HCT116 (cell line): Measurements from ENCODE around the gene FKBP15. TPM values are rescaled to one million over a fixed set of nuclear protein-coding genes. Genes with fewer than 3 reads are reported as not detected.

Experiments used
- ATAC-seq: fragments of 200-7000 bp; cut with Tn5 transposase; 2 replicates; pipeline ENCODE4 v1.9.1; 2020; ENCODE audit warnings: mild to moderate bottlenecking, moderate library complexity
- BruUV-seq: library from RNA; stranded (reverse); fragments of 400-500 nt; replicated peaks from 2 replicates; lab custom pipeline; 2021; lab: Mats Ljungman, UMichigan
- CTCF ChIA-PET: fragments of 300-600 bp; sonication (Branson Sonifier 250); formaldehyde crosslinking; loops from one replicate; lab custom pipeline; 2021; ENCODE audit warnings: antibody characterized with exemption; lab: Charles Lee
- POLR2A ChIA-PET: fragments of 300-600, 350-600 bp; sonication (Branson Sonifier 250); formaldehyde crosslinking; loops from one replicate; lab custom pipeline; 2021; ENCODE audit warnings: antibody characterized with exemption; lab: Charles Lee
- RAD21 ChIA-PET, 2 experiments: fragments of 300-600 bp; sonication (Branson Sonifier 250); formaldehyde crosslinking; loops; one replicate each; lab custom pipeline; 2023; ENCODE audit warnings: low total read pairs in 2 of 2; ENCODE audit not compliant: uncharacterized antibody in 2 of 2, unreplicated experiment in 2 of 2, low non-redundant PET in 1 of 2; lab: Charles Lee
- DNase-seq: peaks from one replicate; pipeline ENCODE4 v3.0.0-alpha.2; 2010; ENCODE audit warnings: low read depth, low spot score
- H2AFZ ChIP-seq: fragments of 200-600 bp; shearing (Covaris generic), sonication (generic); 2 replicates; pipeline ENCODE4 v1.6.1; 2017; ENCODE audit warnings: low read depth, mixed run types, mixed read lengths, antibody characterized with exemption, low read length; ENCODE audit not compliant: poor library complexity, severe bottlenecking
- H3K27ac ChIP-seq: 2 replicates; pipeline ENCODE4 v1.5.1; 2012; ENCODE audit warnings: low read depth, low read length
- H3K27me3 ChIP-seq: fragments of 200-600 bp; sonication (generic); 2 replicates; pipeline ENCODE4 v1.6.1; 2016; ENCODE audit warnings: mixed run types, low read length, mixed read lengths; ENCODE audit not compliant: insufficient read depth
- H3K36me3 ChIP-seq, 2 experiments: fragments of 200-500 bp in 1 of 2; fragments of 200-600 bp in 1 of 2; sonication (Bioruptor generic) in 1 of 2; sonication (generic) in 1 of 2; 2 replicates each; pipeline versions ENCODE4 v1.5.1 to v1.6.1; 2014 to 2016; ENCODE audit warnings: low read length in 2 of 2, inconsistent platforms in 1 of 2, mixed read lengths in 1 of 2, mixed run types in 1 of 2; ENCODE audit not compliant: insufficient read depth in 2 of 2, control insufficient read depth in 1 of 2
- H3K4me1 ChIP-seq, 2 experiments: fragments of 200-600 bp in 1 of 2; sonication (generic) in 1 of 2; 2 replicates each; pipeline versions ENCODE4 v1.5.1 to v1.6.1; 2012 to 2017; ENCODE audit warnings: low read length in 2 of 2, inconsistent platforms in 1 of 2, mild to moderate bottlenecking in 1 of 2, mixed read lengths in 1 of 2, mixed run types in 1 of 2, moderate library complexity in 1 of 2; ENCODE audit not compliant: insufficient read depth in 2 of 2, control insufficient read depth in 1 of 2
- H3K4me2 ChIP-seq: fragments of 200-600 bp; sonication (generic); 2 replicates; pipeline ENCODE4 v1.6.1; 2017; ENCODE audit warnings: mixed run types, low read length, mixed read lengths
- H3K4me3 ChIP-seq, 2 experiments: fragments of 200-600 bp in 1 of 2; sonication (generic) in 1 of 2; replicated peaks in 1 of 2; 2 replicates each; pipeline ENCODE4 v1.5.1; 2011 to 2016; ENCODE audit warnings: low read length in 2 of 2, control low read depth in 1 of 2, low read depth in 1 of 2, mild to moderate bottlenecking in 1 of 2, mixed read lengths in 1 of 2, mixed run types in 1 of 2
- H3K79me2 ChIP-seq: fragments of 200-600 bp; sonication (generic); 2 replicates; pipeline ENCODE4 v1.6.1; 2017; ENCODE audit warnings: mild to moderate bottlenecking, mixed run types, low read length, moderate library complexity, mixed read lengths; ENCODE audit not compliant: insufficient read depth
- H3K9ac ChIP-seq: fragments of 200-600 bp; sonication (generic); 2 replicates; pipeline ENCODE4 v1.6.1; 2016; ENCODE audit warnings: low read length, mixed read lengths
- H3K9me2 ChIP-seq: fragments of 200-600 bp; sonication (generic), shearing (Covaris generic); 2 replicates; pipeline ENCODE4 v1.6.1; 2017; ENCODE audit warnings: mixed run types, mild to moderate bottlenecking, moderate library complexity; ENCODE audit not compliant: insufficient read depth
- H3K9me3 ChIP-seq, 2 experiments: fragments of 200-500 bp in 1 of 2; fragments of 200-600 bp in 1 of 2; sonication (Bioruptor generic) in 1 of 2; sonication (generic) in 1 of 2; 2 replicates each; pipeline ENCODE4 v1.6.1; 2014 to 2017; ENCODE audit warnings: low read length in 2 of 2, mixed read lengths in 2 of 2, inconsistent platforms in 1 of 2, low read depth in 1 of 2, mild to moderate bottlenecking in 1 of 2, mixed run types in 1 of 2, moderate library complexity in 1 of 2; ENCODE audit not compliant: control insufficient read depth in 1 of 2, insufficient read depth in 1 of 2
- H4K20me1 ChIP-seq: fragments of 200-600 bp; sonication (generic), shearing (Covaris generic); 2 replicates; pipeline ENCODE4 v1.6.1; 2017; ENCODE audit warnings: mixed run types, mild to moderate bottlenecking, moderate library complexity; ENCODE audit not compliant: insufficient read depth
- ATF3 ChIP-seq: IDR thresholded peaks from 2 replicates; pipeline ENCODE4 v1.6.1; 2012
- CBX3 ChIP-seq: IDR thresholded peaks from 2 replicates; pipeline ENCODE4 v1.6.1; 2012; ENCODE audit warnings: low read depth
- CTCF ChIP-seq, 3 experiments: fragments of 200-600 bp in 1 of 3; sonication (generic) in 1 of 3; IDR thresholded peaks in 2 of 3; conservative IDR thresholded peaks in 1 of 3; 2 replicates each; pipeline ENCODE4 v1.5.1; 2012 to 2017; ENCODE audit warnings: low read depth in 2 of 3, low read length in 2 of 3, antibody characterized with exemption in 1 of 3, borderline replicate concordance in 1 of 3, control low read depth in 1 of 3, mild to moderate bottlenecking in 1 of 3, mixed read lengths in 1 of 3, mixed run types in 1 of 3, moderate library complexity in 1 of 3; ENCODE audit not compliant: insufficient read depth in 1 of 3
- EGR1 ChIP-seq: IDR thresholded peaks from 2 replicates; pipeline ENCODE4 v1.6.1; 2012; ENCODE audit warnings: low read depth
- EZH2 ChIP-seq: fragments of 200-600 bp; sonication (generic); IDR thresholded peaks from 2 replicates; pipeline ENCODE4 v1.6.1; 2017; ENCODE audit warnings: antibody characterized with exemption, mixed run types
- EZH2phosphoT487 ChIP-seq: fragments of 200-600 bp; IDR thresholded peaks from 2 replicates; pipeline ENCODE4 v1.6.1; 2018; ENCODE audit warnings: antibody characterized with exemption, borderline replicate concordance
- JUND ChIP-seq: IDR thresholded peaks from 2 replicates; pipeline ENCODE4 v1.6.1; 2012
- POLR2AphosphoS5 ChIP-seq: IDR thresholded peaks from 2 replicates; pipeline ENCODE4 v1.6.1; 2011; ENCODE audit warnings: mild to moderate bottlenecking, low read depth, low read length, moderate library complexity
- SIN3A ChIP-seq: IDR thresholded peaks from 2 replicates; pipeline ENCODE4 v1.6.1; 2012; ENCODE audit warnings: low read depth
- SP1 ChIP-seq: IDR thresholded peaks from 2 replicates; pipeline ENCODE4 v1.6.1; 2012; ENCODE audit warnings: low read depth
- SRF ChIP-seq: IDR thresholded peaks from 2 replicates; pipeline ENCODE4 v1.6.1; 2012; ENCODE audit warnings: low read depth
- TCF7L2 ChIP-seq: IDR thresholded peaks from 2 replicates; pipeline ENCODE4 v1.7.0; 2011; ENCODE audit warnings: borderline replicate concordance, inconsistent platforms; ENCODE audit not compliant: insufficient read depth, insufficient read length; ENCODE audit errors: extremely low read depth
- YY1 ChIP-seq: IDR thresholded peaks from 2 replicates; pipeline ENCODE4 v1.6.1; 2011; ENCODE audit warnings: low read length, low read depth, moderate library complexity, mild to moderate bottlenecking; ENCODE audit not compliant: insufficient replicate concordance; ENCODE audit errors: extremely low read depth
- ZFX ChIP-seq: fragments of 450-650 bp; IDR thresholded peaks from 2 replicates; pipeline ENCODE4 v1.6.1; 2017
- ZNF274 ChIP-seq: fragments of 200-500 bp; sonication (Bioruptor generic); IDR thresholded peaks from 2 replicates; pipeline ENCODE4 v1.6.1; 2014; ENCODE audit warnings: mild to moderate bottlenecking, low read depth, low read length, inconsistent platforms
- intact Hi-C: fragments of 100-400 bp; cut with micrococcal nuclease; formaldehyde crosslinking; loops from 2 replicates; pipeline ENCODE4 v1.10.0; 2022
- total RNA-seq: library from RNA; stranded (reverse); gene quantifications from one replicate; pipeline ENCODE4 v1.2.1, GENCODE V29; 2021; ENCODE audit not compliant: unreplicated experiment
- TF ChIP-seq, protein P1 (sequence below): IDR thresholded peaks from 2 replicates; pipeline ENCODE4 v1.6.1; 2012
- TF ChIP-seq, protein P2 (sequence below): IDR thresholded peaks from 2 replicates; pipeline ENCODE4 v1.6.1; 2012; ENCODE audit warnings: low read depth

The FKBP15 gene
- total RNA-seq, 1 experiment from 2014 or later = 13.8 TPM

DNA sequence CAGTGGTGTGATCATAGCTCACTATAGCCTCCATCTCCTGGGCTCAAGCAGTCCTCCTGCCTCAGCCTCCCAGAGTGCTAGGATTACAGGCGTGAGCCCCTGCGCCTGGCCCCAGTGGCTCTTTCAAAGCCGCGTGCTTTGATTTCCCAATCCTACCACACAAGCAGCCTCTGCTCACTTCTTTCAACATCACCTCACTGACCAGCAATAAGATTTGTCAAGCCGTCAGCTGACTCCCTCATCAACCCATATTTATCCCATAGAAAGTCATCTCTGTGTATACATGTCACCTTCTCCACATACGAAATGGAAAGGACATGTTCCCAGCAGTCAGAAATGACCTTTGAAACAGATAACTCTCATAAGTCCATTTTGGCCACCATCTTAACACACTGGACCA lies 44.3 kb downstream of the FKBP15 start:
- intact Hi-C loops = no loop called here
- H3K4me2 ChIP-seq = no peak overlapping the region
- TF ChIP-seq SP1 (no peak), JUND (no peak), TCF7L2 (no peak)
- H3K36me3 ChIP-seq = peaks cover 27 to 34% of the 10 kb centered on the region in 2 experiments
- no peak overlapping the region for H3K4me3 ChIP-seq
- H3K4me1 ChIP-seq = no peaks in the 10 kb centered on the region
- no peak for ATAC-seq
- H3K79me2 ChIP-seq = no peaks in the 10 kb centered on the region
- H3K27me3 ChIP-seq = no peaks in the 10 kb centered on the region
- ChIA-PET CTCF (no interaction called here), RAD21 (no interaction called here), POLR2A (no interaction called here)
- H4K20me1 ChIP-seq = no peaks in the 10 kb centered on the region
- H3K9me2 ChIP-seq = no peaks in the 10 kb centered on the region
- no TSS peak for BruUV-seq
- H3K9me3 ChIP-seq = no peaks in the 10 kb centered on the region
- H2AFZ ChIP-seq = no peak overlapping the region
- H3K9ac ChIP-seq = no peak overlapping the region
- no peak overlapping the region for H3K27ac ChIP-seq
- DNase-seq = no peak

- BruUV-seq = no TSS peak
- no peak overlapping the region for H3K9ac ChIP-seq
- RAD21 ChIA-PET = no interaction called here
- peaks cover 38 to 44% of the 10 kb centered on the region in 2 experiments for H3K36me3 ChIP-seq
- no peaks in the 10 kb centered on the region for H3K4me1 ChIP-seq
- CTCF ChIA-PET = no interaction called here
- H3K27ac ChIP-seq = no peak overlapping the region
- POLR2A ChIA-PET = no interaction called here
- no peaks in the 10 kb centered on the region for H3K9me3 ChIP-seq
- no peak overlapping the region for H3K4me2 ChIP-seq
- H2AFZ ChIP-seq = no peak overlapping the region
- no peaks in the 10 kb centered on the region for H3K9me2 ChIP-seq
- ATAC-seq (no peak), DNase-seq (no peak)
- H3K27me3 ChIP-seq = no peaks in the 10 kb centered on the region
- no peaks in the 10 kb centered on the region for H3K79me2 ChIP-seq
- H4K20me1 ChIP-seq = no peaks in the 10 kb centered on the region
- H3K4me3 ChIP-seq = no peak overlapping the region
- intact Hi-C loops = no loop called here
- no peak for TF ChIP-seq ZNF274
- no peak for TF ChIP-seq POLR2AphosphoS5
- no peak for TF ChIP-seq CBX3
- TF ChIP-seq YY1 = no peak
- TF ChIP-seq ZFX = no peak
- TF ChIP-seq, protein P1, sequence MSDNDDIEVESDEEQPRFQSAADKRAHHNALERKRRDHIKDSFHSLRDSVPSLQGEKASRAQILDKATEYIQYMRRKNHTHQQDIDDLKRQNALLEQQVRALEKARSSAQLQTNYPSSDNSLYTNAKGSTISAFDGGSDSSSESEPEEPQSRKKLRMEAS = no peak
- TF ChIP-seq SP1 = no peak
- no peak for TF ChIP-seq ATF3
- TF ChIP-seq EGR1 = no peak
- TF ChIP-seq SRF = no peak
- no peak for TF ChIP-seq JUND
- TF ChIP-seq EZH2 = no peak
- no peak for TF ChIP-seq EZH2phosphoT487
- no peak for TF ChIP-seq SIN3A
- TF ChIP-seq, protein P2, sequence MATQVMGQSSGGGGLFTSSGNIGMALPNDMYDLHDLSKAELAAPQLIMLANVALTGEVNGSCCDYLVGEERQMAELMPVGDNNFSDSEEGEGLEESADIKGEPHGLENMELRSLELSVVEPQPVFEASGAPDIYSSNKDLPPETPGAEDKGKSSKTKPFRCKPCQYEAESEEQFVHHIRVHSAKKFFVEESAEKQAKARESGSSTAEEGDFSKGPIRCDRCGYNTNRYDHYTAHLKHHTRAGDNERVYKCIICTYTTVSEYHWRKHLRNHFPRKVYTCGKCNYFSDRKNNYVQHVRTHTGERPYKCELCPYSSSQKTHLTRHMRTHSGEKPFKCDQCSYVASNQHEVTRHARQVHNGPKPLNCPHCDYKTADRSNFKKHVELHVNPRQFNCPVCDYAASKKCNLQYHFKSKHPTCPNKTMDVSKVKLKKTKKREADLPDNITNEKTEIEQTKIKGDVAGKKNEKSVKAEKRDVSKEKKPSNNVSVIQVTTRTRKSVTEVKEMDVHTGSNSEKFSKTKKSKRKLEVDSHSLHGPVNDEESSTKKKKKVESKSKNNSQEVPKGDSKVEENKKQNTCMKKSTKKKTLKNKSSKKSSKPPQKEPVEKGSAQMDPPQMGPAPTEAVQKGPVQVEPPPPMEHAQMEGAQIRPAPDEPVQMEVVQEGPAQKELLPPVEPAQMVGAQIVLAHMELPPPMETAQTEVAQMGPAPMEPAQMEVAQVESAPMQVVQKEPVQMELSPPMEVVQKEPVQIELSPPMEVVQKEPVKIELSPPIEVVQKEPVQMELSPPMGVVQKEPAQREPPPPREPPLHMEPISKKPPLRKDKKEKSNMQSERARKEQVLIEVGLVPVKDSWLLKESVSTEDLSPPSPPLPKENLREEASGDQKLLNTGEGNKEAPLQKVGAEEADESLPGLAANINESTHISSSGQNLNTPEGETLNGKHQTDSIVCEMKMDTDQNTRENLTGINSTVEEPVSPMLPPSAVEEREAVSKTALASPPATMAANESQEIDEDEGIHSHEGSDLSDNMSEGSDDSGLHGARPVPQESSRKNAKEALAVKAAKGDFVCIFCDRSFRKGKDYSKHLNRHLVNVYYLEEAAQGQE = no peak
- no peak for TF ChIP-seq CTCF (IDR thresholded peaks at IDR 0.05 in 2 of 3, conservative IDR thresholded peaks at IDR 0.05 in 1 of 3; ENCODE audit: borderline replicate concordance in 1 of 3, insufficient read depth in 1 of 3, low read depth in 2 of 3, low read length in 2 of 3)
Observed at GRCh38 chr9:113173341-113173740, 47.7 kb downstream of the FKBP15 start.
